ENCODE results near the gene CTSH.

Gene CTSH

GRCh38 chr15:78944669-78945407 lies at the start of gene CTSH:
Gene CTSH, minus strand, starts transcription at chr15:78945046. Its CDS starts 65 bp downstream, at chr15:78944981.
- Mint-ChIP-seq H3K4me3 (peak within 1 kb of the TSS; percentile 74), H3K27ac (peak within 1 kb of the TSS; percentile 27), H3K27me3 (peaks cover 15% of the 10 kb centered on the region), H3K36me3 (ENCODE audit: low read depth) (peaks cover 2% of the 10 kb centered on the region), H3K4me1 (peaks cover 1% of the 10 kb centered on the region), H3K9me3 (no peaks in the 10 kb centered on the region)
- DNase-seq (peak; percentile 74), ATAC-seq (peak; percentile 62)

GRCh38 chr15:78993931-78994530 lies 49.2 kb upstream of the CTSH start:
- no peaks in the 10 kb centered on the region for H3K4me1 Mint-ChIP-seq
- H3K9me3 Mint-ChIP-seq = no peaks in the 10 kb centered on the region
- ATAC-seq = no peak
- no peak overlapping the region for H3K4me3 Mint-ChIP-seq
- no peak overlapping the region for H3K27ac Mint-ChIP-seq
- DNase-seq = no peak
- no peaks in the 10 kb centered on the region for H3K27me3 Mint-ChIP-seq
- no peaks in the 10 kb centered on the region for H3K36me3 Mint-ChIP-seq (ENCODE audit: low read depth)

- peaks cover 2% of the 10 kb centered on the region for H3K27me3 Mint-ChIP-seq
- H3K4me3 Mint-ChIP-seq = no peak overlapping the region
- H3K27ac Mint-ChIP-seq = peak overlapping the region; percentile 2
- no peaks in the 10 kb centered on the region for H3K36me3 Mint-ChIP-seq (ENCODE audit: low read depth)
- H3K9me3 Mint-ChIP-seq = no peaks in the 10 kb centered on the region
- H3K4me1 Mint-ChIP-seq = peaks cover 2% of the 10 kb centered on the region
- ATAC-seq (no peak), DNase-seq (no peak)
These were observed 48.5 kb upstream of the CTSH start for GRCh38 chr15:78993257-78993930.

- H3K9me3 Mint-ChIP-seq = no peaks in the 10 kb centered on the region
- DNase-seq (no peak), ATAC-seq (no peak)
- H3K27ac Mint-ChIP-seq = peak overlapping the region; percentile 2
- no peaks in the 10 kb centered on the region for H3K36me3 Mint-ChIP-seq (ENCODE audit: low read depth)
- peaks cover 4% of the 10 kb centered on the region for H3K27me3 Mint-ChIP-seq
- no peak overlapping the region for H3K4me3 Mint-ChIP-seq
- H3K4me1 Mint-ChIP-seq = peaks cover 3% of the 10 kb centered on the region
These were observed 47.8 kb upstream of the CTSH start for GRCh38 chr15:78992416-78993256.

- no peak for DNase-seq
- Mint-ChIP-seq H3K27ac (no peak overlapping the region), H3K4me1 (peaks cover 3% of the 10 kb centered on the region), H3K36me3 (ENCODE audit: low read depth) (no peaks in the 10 kb centered on the region), H3K9me3 (no peaks in the 10 kb centered on the region), H3K27me3 (peaks cover 4% of the 10 kb centered on the region), H3K4me3 (no peak overlapping the region)
- ATAC-seq = no peak
These were observed 47.0 kb upstream of the CTSH start for GRCh38 chr15:78991879-78992278.

- Mint-ChIP-seq H3K4me1 (peaks cover 3% of the 10 kb centered on the region), H3K27ac (no peak overlapping the region), H3K27me3 (peaks cover 4% of the 10 kb centered on the region), H3K9me3 (no peaks in the 10 kb centered on the region), H3K4me3 (no peak overlapping the region), H3K36me3 (ENCODE audit: low read depth) (no peaks in the 10 kb centered on the region)
- DNase-seq (no peak), ATAC-seq (no peak)
These were observed 46.6 kb upstream of the CTSH start for GRCh38 chr15:78991476-78991875.

GRCh38 chr15:78990278-78990677 lies 45.4 kb upstream of the CTSH start:
- DNase-seq (no peak), ATAC-seq (no peak)
- Mint-ChIP-seq H3K36me3 (ENCODE audit: low read depth) (no peaks in the 10 kb centered on the region), H3K27ac (no peak overlapping the region), H3K27me3 (peaks cover 7% of the 10 kb centered on the region), H3K9me3 (no peaks in the 10 kb centered on the region), H3K4me3 (no peak overlapping the region), H3K4me1 (peaks cover 3% of the 10 kb centered on the region)

GRCh38 chr15:78989701-78990240 lies 44.9 kb upstream of the CTSH start:
- ATAC-seq = no peak
- H3K36me3 Mint-ChIP-seq (ENCODE audit: low read depth) = no peaks in the 10 kb centered on the region
- H3K27ac Mint-ChIP-seq = no peak overlapping the region
- no peak for DNase-seq
- H3K4me3 Mint-ChIP-seq = no peak overlapping the region
- H3K9me3 Mint-ChIP-seq = no peaks in the 10 kb centered on the region
- peaks cover 3% of the 10 kb centered on the region for H3K4me1 Mint-ChIP-seq
- peaks cover 8% of the 10 kb centered on the region for H3K27me3 Mint-ChIP-seq

- H3K4me3 Mint-ChIP-seq = no peak overlapping the region
- no peaks in the 10 kb centered on the region for H3K9me3 Mint-ChIP-seq
- H3K36me3 Mint-ChIP-seq (ENCODE audit: low read depth) = no peaks in the 10 kb centered on the region
- H3K4me1 Mint-ChIP-seq = peaks cover 3% of the 10 kb centered on the region
- ATAC-seq = peak; percentile 21
- DNase-seq = no peak
- peaks cover 8% of the 10 kb centered on the region for H3K27me3 Mint-ChIP-seq
- H3K27ac Mint-ChIP-seq = no peak overlapping the region
These were observed 43.6 kb upstream of the CTSH start for GRCh38 chr15:78988361-78988911.

- no peak overlapping the region for H3K4me3 Mint-ChIP-seq
- no peak overlapping the region for H3K27ac Mint-ChIP-seq
- peaks cover 3% of the 10 kb centered on the region for H3K4me1 Mint-ChIP-seq
- H3K9me3 Mint-ChIP-seq = no peaks in the 10 kb centered on the region
- ATAC-seq (no peak), DNase-seq (no peak)
- no peaks in the 10 kb centered on the region for H3K36me3 Mint-ChIP-seq (ENCODE audit: low read depth)
- peaks cover 8% of the 10 kb centered on the region for H3K27me3 Mint-ChIP-seq
These were observed 42.9 kb upstream of the CTSH start for GRCh38 chr15:78987556-78988360.

- no peaks in the 10 kb centered on the region for H3K9me3 Mint-ChIP-seq
- no peak for DNase-seq
- peaks cover 3% of the 10 kb centered on the region for H3K4me1 Mint-ChIP-seq
- no peaks in the 10 kb centered on the region for H3K36me3 Mint-ChIP-seq (ENCODE audit: low read depth)
- no peak overlapping the region for H3K27ac Mint-ChIP-seq
- ATAC-seq = no peak
- no peak overlapping the region for H3K4me3 Mint-ChIP-seq
- peaks cover 8% of the 10 kb centered on the region for H3K27me3 Mint-ChIP-seq
These were observed 41.1 kb upstream of the CTSH start for GRCh38 chr15:78985859-78986475.

GRCh38 chr15:78984041-78984440 lies 39.2 kb upstream of the CTSH start:
- H3K4me3 Mint-ChIP-seq = no peak overlapping the region
- no peaks in the 10 kb centered on the region for H3K9me3 Mint-ChIP-seq
- ATAC-seq (no peak), DNase-seq (no peak)
- peaks cover 8% of the 10 kb centered on the region for H3K27me3 Mint-ChIP-seq
- H3K27ac Mint-ChIP-seq = no peak overlapping the region
- no peaks in the 10 kb centered on the region for H3K36me3 Mint-ChIP-seq (ENCODE audit: low read depth)
- H3K4me1 Mint-ChIP-seq = peaks cover 5% of the 10 kb centered on the region

All from activated naive CD8-positive, alpha-beta T cell treated with anti-CD3 and anti-CD28 coated beads, Interleukin-2, amount 50 U/mL, for 24 hours (primary cell).